Adipocyte (in vitro differentiated cells): ENCODE results near the gene CABP7.
A peak's percentile ranks its signal among the peaks of the same experiment; 100 is the strongest.

ENCODE experiments used
- DNase-seq: peaks from one replicate; pipeline ENCODE4 v3.0.0-alpha.2; 2015; ENCODE audit warnings: low read depth
- H3K27me3 ChIP-seq: replicated peaks from 2 replicates; pipeline ENCODE4 v1.7.0; 2013; ENCODE audit warnings: mild to moderate bottlenecking, low read length, moderate library complexity; ENCODE audit not compliant: control insufficient read depth, insufficient read depth
- H3K36me3 ChIP-seq: 2 replicates; pipeline ENCODE4 v1.7.0; 2013; ENCODE audit warnings: low read length, mild to moderate bottlenecking, moderate library complexity; ENCODE audit not compliant: control insufficient read depth, insufficient read depth, severe bottlenecking
- H3K4me1 ChIP-seq: 2 replicates; pipeline ENCODE4 v1.7.0; 2013; ENCODE audit warnings: mild to moderate bottlenecking, low read length, moderate library complexity; ENCODE audit not compliant: control insufficient read depth, insufficient read depth
- H3K4me3 ChIP-seq: 2 replicates; pipeline ENCODE4 v1.7.0; 2013; ENCODE audit warnings: mild to moderate bottlenecking, low read length, moderate library complexity
- H3K9ac ChIP-seq: 2 replicates; pipeline ENCODE4 v1.7.0; 2013; ENCODE audit warnings: mild to moderate bottlenecking, low read length, moderate library complexity
- H3K9me3 ChIP-seq: 2 replicates; pipeline ENCODE4 v1.7.0; 2013; ENCODE audit warnings: mild to moderate bottlenecking, low read length, moderate library complexity; ENCODE audit not compliant: control insufficient read depth

Gene CABP7

DNA sequence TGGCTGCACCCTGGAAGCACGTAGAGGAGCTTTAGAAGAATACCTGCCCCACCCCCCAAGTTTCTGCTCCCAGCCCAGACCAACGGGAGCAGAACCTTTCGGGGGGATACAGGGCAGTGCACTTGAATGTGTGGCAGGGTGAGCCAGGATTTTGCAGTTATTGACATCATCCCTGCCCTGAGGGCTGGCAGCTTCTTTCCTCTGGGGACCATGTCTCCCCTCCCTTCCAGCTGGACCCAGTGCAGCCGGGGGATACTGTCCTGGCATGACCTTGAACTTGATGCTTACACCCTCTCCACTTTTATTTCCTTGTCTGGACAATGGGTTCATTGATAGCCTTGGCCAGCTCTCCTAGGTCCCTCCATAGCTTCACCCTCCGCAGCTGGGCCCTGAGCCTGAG is 4.1 kb upstream of the CABP7 start:
- DNase-seq = no peak
- Histone ChIP-seq H3K27me3 (peaks cover 66% of the 10 kb centered on the region), H3K4me1 (no peaks in the 10 kb centered on the region)

GRCh38 chr22:29716814-29717545 is 2.8 kb upstream of the CABP7 start:
- H3K4me3 ChIP-seq = no peak overlapping the region
- no peaks in the 10 kb centered on the region for H3K4me1 ChIP-seq
- H3K27me3 ChIP-seq = peaks cover 60% of the 10 kb centered on the region
- peak; percentile 85 for DNase-seq
- no peaks in the 10 kb centered on the region for H3K36me3 ChIP-seq
- H3K9ac ChIP-seq = no peak overlapping the region
- no peaks in the 10 kb centered on the region for H3K9me3 ChIP-seq

More for the DNA sequence above, 4.1 kb upstream of the CABP7 start:
- no peak overlapping the region for H3K4me3 ChIP-seq
- H3K9me3 ChIP-seq = no peaks in the 10 kb centered on the region
- H3K9ac ChIP-seq = no peak overlapping the region
- H3K36me3 ChIP-seq = no peaks in the 10 kb centered on the region

DNA sequence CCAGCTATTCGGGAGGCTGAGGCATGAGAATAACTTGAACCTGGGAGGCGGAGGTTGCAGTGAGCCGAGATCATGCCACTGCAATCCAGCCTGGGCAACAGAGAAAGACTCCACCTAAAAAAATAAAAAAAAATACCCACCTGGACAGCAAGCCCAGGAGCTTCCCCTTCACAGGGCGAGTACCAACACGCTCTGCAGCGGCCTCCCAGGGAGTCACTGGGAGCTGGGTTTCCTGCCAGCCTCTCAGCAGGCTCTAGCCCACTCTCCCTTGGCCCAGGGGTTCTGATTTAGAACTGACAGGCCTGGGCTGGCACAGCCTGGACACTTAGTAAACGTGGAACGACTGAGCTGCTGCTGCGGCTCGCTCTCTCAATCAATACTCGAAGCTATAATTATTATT is 2.0 kb upstream of the CABP7 start:
- H3K4me1 ChIP-seq = no peaks in the 10 kb centered on the region
- H3K27me3 ChIP-seq = peaks cover 57% of the 10 kb centered on the region
- no peaks in the 10 kb centered on the region for H3K36me3 ChIP-seq
- H3K9me3 ChIP-seq = no peaks in the 10 kb centered on the region
- DNase-seq = no peak
- H3K4me3 ChIP-seq = no peak overlapping the region
- H3K9ac ChIP-seq = no peak overlapping the region

- H3K27me3 ChIP-seq = peaks cover 58% of the 10 kb centered on the region
- H3K4me1 ChIP-seq = no peaks in the 10 kb centered on the region
- no peaks in the 10 kb centered on the region for H3K36me3 ChIP-seq
- H3K9me3 ChIP-seq = no peaks in the 10 kb centered on the region
- H3K4me3 ChIP-seq = no peak overlapping the region
- no peak for DNase-seq
- H3K9ac ChIP-seq = no peak overlapping the region
These were observed 579 bp upstream of the CABP7 start for GRCh38 chr22:29718949-29719898.

DNA sequence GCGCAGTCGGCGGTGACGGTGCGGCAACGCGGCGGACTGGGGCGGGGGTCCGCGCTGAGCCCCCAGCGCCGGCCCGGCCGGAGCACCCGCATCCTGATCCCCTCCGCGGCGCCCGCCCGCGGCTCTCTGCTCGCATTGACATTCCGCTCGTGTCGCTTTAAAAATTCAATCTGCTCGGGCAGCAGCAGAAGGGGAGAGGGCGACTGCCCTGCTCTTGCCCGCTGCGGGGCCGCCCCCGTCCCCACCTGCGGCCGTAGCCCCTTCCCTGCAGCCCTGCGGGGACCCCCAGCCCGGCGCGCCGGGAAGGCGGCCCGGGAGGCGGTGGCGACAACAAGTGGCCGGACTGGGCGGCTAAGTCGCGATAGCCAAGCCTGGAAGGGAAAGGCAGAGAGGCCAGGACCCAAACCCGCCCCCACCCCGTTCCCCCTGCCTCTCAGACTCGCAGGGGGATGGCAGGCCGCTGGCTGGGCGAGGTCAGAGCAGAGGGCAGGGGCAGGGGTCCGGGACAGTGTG is 1.1 kb downstream of the CABP7 start:
- DNase-seq = no peak
- no peak overlapping the region for H3K9ac ChIP-seq
- peaks cover 58% of the 10 kb centered on the region for H3K27me3 ChIP-seq
- no peaks in the 10 kb centered on the region for H3K36me3 ChIP-seq
- no peak overlapping the region for H3K4me3 ChIP-seq
- H3K9me3 ChIP-seq = no peaks in the 10 kb centered on the region
- H3K4me1 ChIP-seq = no peaks in the 10 kb centered on the region

GRCh38 chr22:29722151-29722550 is 2.3 kb downstream of the CABP7 start:
- DNase-seq = no peak
- Histone ChIP-seq H3K4me1 (no peaks in the 10 kb centered on the region), H3K9me3 (no peaks in the 10 kb centered on the region), H3K27me3 (peaks cover 51% of the 10 kb centered on the region), H3K36me3 (no peaks in the 10 kb centered on the region), H3K4me3 (no peak overlapping the region), H3K9ac (no peak overlapping the region)

GRCh38 chr22:29722587-29722986 is 2.8 kb downstream of the CABP7 start:
- no peak overlapping the region for H3K9ac ChIP-seq
- no peaks in the 10 kb centered on the region for H3K4me1 ChIP-seq
- H3K4me3 ChIP-seq = no peak overlapping the region
- DNase-seq = no peak
- H3K36me3 ChIP-seq = no peaks in the 10 kb centered on the region
- H3K27me3 ChIP-seq = peaks cover 51% of the 10 kb centered on the region
- no peaks in the 10 kb centered on the region for H3K9me3 ChIP-seq

- H3K27me3 ChIP-seq = peaks cover 43% of the 10 kb centered on the region
These were observed 4.0 kb downstream of the CABP7 start for GRCh38 chr22:29723766-29724165.

DNA sequence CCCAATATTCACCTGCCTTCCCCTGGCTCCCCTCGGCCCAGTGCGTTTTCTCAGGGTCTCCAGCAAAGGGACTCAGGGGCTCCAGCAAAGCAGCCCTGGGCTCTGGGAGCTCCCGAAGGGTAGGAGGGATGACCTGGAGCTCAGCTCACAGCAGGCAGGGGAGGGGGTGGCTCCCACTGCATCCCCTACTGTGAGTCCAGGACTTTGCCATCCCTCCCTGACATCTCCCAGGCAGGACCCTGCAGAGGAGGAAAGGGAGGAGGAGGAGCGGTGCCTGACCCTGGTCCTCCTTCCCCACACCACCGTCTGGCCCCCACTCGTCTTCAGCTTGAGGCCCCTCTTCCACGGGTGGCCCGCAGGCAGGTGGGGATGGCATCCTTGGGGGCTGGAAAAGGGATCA is 5.0 kb downstream of the CABP7 start:
- no peaks in the 10 kb centered on the region for H3K4me1 ChIP-seq
- no peak overlapping the region for H3K4me3 ChIP-seq
- DNase-seq = no peak
- H3K9ac ChIP-seq = no peak overlapping the region
- H3K36me3 ChIP-seq = no peaks in the 10 kb centered on the region
- H3K27me3 ChIP-seq = peaks cover 35% of the 10 kb centered on the region
- no peaks in the 10 kb centered on the region for H3K9me3 ChIP-seq

More at GRCh38 chr22:29723766-29724165, 4.0 kb downstream of the CABP7 start:
- H3K4me1 ChIP-seq = no peaks in the 10 kb centered on the region
- no peaks in the 10 kb centered on the region for H3K9me3 ChIP-seq
- H3K4me3 ChIP-seq = no peak overlapping the region
- DNase-seq = no peak
- H3K9ac ChIP-seq = no peak overlapping the region
- no peaks in the 10 kb centered on the region for H3K36me3 ChIP-seq

DNA sequence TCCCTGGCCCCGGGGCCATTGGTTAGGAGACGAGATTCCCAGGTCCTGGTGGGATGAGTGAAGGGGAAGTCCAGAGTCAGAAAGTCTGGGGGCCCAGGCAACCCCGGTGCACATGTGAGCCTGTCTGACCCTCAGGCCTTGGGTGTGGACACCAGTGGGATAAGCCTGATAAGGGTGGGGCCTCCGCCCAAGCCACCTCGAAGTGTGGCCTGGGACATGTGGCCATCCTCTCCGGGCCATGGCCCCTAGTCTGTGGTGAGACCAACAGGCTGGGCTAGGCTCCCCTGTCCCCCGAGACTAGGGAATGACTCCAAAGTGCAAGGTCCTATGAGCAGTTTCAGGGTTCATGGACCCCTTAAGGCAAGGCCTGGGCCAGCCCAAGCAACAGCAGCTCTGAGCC is 6.3 kb downstream of the CABP7 start:
- H3K9ac ChIP-seq = no peak overlapping the region
- H3K4me1 ChIP-seq = no peaks in the 10 kb centered on the region
- H3K4me3 ChIP-seq = no peak overlapping the region
- DNase-seq = no peak
- peaks cover 5% of the 10 kb centered on the region for H3K36me3 ChIP-seq
- H3K27me3 ChIP-seq = peaks cover 35% of the 10 kb centered on the region
- no peaks in the 10 kb centered on the region for H3K9me3 ChIP-seq

DNA sequence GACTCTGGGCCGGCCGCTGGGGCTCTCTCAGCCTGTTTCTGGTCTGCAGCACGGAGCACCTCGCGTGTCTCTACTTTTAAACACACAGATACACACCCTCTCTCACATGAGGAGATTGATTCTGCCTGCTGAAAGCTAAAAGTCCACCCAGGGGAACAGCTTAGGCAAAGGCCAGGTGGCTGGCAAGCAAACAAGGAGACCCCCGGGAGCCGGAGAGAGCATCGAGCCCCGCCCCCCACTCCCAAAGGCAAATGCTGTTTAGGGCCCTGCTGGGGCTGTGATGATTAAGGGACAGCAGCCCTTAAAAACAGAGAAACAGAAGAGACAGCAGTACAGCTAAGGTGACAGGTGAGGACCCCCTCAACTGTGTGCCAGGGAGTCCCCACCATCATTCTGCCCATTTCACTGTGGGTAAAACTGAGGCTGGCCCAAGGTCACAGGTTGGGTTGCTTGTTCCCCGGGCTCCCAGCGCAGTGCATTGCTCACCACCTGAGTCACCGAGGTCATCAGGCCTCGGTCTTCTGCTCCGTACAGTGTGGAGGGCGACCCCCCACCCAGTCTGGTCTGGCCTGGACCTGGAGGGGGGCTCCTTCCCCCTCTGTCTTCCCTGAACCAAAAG is 6.8 kb downstream of the CABP7 start:
- H3K4me3 ChIP-seq = no peak overlapping the region
- no peaks in the 10 kb centered on the region for H3K4me1 ChIP-seq
- H3K9me3 ChIP-seq = no peaks in the 10 kb centered on the region
- DNase-seq = no peak
- peaks cover 35% of the 10 kb centered on the region for H3K27me3 ChIP-seq
- peaks cover 5% of the 10 kb centered on the region for H3K36me3 ChIP-seq
- no peak overlapping the region for H3K9ac ChIP-seq
